Spinal cord (tissue), 10 donors: ENCODE measurements around the gene EFCAB6. TPM values are rescaled to one million over a fixed set of nuclear protein-coding genes. Genes with fewer than 3 reads are reported as not detected.

ENCODE experiments used
- DNase-seq, 6 donors: peaks; one replicate each; pipeline versions ENCODE4 v3.0.0 to v3.0.0-alpha.2; 2013 to 2015; ENCODE audit warnings: low spot score in 6 of 6, low read depth in 4 of 6
- H3K27ac ChIP-seq: one replicate; pipeline ENCODE4 v1.5.1; 2013; ENCODE audit warnings: low read depth, low read length, control low read depth
- H3K27me3 ChIP-seq: one replicate; pipeline ENCODE4 v1.6.1; 2013; ENCODE audit warnings: low read length; ENCODE audit not compliant: control insufficient read depth, insufficient read depth
- H3K36me3 ChIP-seq: one replicate; pipeline ENCODE4 v1.6.1; 2013; ENCODE audit warnings: low read length; ENCODE audit not compliant: control insufficient read depth, insufficient read depth
- H3K4me1 ChIP-seq: one replicate; pipeline ENCODE4 v1.6.1; 2013; ENCODE audit warnings: low read length; ENCODE audit not compliant: control insufficient read depth, insufficient read depth
- H3K4me3 ChIP-seq: one replicate; pipeline ENCODE4 v1.5.1; 2013; ENCODE audit warnings: low read depth, low read length, control low read depth
- H3K9me3 ChIP-seq: one replicate; pipeline ENCODE4 v1.6.1; 2013; ENCODE audit warnings: low read length; ENCODE audit not compliant: control insufficient read depth, insufficient read depth
- WGBS: methylation state at CpG from one replicate; pipeline ENCODE4 v1.1.5; 2013; ENCODE audit warnings: missing lambda C conversion rate; ENCODE audit not compliant: insufficient coverage; 5-methylcytosine and 5-hydroxymethylcytosine counted together
- polyA plus RNA-seq, 2 donors: library from polyadenylated mRNA; unstranded; fragments of 120-200 nt; gene quantifications; one replicate each; pipeline ENCODE4 v1.2.1, GENCODE V29; 2013; ENCODE audit not compliant: insufficient read length in 2 of 2
- total RNA-seq, 2 donors: library from RNA; depleted of rRNA in 1 of 2; stranded (reverse); fragments of 120-200 nt in 1 of 2; fragments of >200 nt in 1 of 2; gene quantifications; one replicate each; pipeline versions ENCODE4 v1.2.3 to v1.2.4, GENCODE V29; 2013 to 2014
- donor health status: healthy.

The EFCAB6 gene
- total and polyA plus RNA-seq, 4 donors, result 2.8 to 9.1 (median 4.5) TPM

DNA sequence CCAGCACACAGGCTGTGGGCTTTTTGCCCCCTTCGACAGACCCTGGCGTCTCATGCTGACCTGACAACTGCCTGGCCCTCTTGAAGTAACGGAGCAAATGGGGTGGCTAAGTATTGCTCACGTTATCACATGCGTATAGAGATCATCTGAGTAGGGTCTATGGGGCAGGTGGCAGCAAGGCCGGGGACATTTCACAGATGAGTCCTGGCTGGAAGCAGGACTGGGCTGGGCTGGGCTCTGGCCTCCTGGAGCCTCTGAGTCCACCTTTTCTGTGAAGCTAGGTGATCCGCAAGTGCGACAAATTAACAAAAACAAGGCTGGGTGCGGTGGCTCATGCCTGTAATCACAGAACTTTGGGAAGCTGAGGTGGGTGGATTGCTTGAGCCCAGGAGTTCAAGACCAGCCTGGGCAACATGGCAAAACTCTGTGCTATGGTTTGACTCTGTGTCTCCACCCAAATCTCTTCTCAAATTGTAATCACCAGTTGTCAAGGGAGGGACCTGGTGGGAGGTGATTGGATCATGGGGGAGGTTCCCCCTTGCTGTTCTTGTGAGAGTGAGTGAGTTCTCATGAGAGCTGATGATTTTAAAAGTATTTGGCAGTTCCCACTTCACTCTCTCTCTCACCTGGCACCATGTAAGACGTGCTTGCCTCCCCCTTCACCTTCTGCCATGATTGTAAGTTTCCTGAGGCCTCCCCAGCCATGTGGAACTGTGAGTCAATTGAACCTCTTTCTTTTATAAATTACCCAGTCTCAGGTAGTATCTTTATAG lies 278.3 kb downstream of the EFCAB6 start:
- 92% methylated on average over 8 of the region's 10 CpGs for WGBS
- no peaks in the 10 kb centered on the region for H3K4me1 ChIP-seq
- H3K9me3 ChIP-seq, result peaks cover 4% of the 10 kb centered on the region
- H3K27ac ChIP-seq, result no peak overlapping the region
- no peak for DNase-seq
- H3K4me3 ChIP-seq, result no peak overlapping the region
- H3K36me3 ChIP-seq, result peaks cover 16% of the 10 kb centered on the region
- no peaks in the 10 kb centered on the region for H3K27me3 ChIP-seq

GRCh38 chr22:43533156-43533530 lies 279.0 kb downstream of the EFCAB6 start:
- DNase-seq, result no peak
- no peaks in the 10 kb centered on the region for H3K4me1 ChIP-seq
- no peaks in the 10 kb centered on the region for H3K27me3 ChIP-seq
- WGBS, result 84% methylated on average over 3 of the region's 3 CpGs
- peaks cover 4% of the 10 kb centered on the region for H3K9me3 ChIP-seq
- no peak overlapping the region for H3K27ac ChIP-seq
- no peak overlapping the region for H3K4me3 ChIP-seq
- H3K36me3 ChIP-seq, result peaks cover 16% of the 10 kb centered on the region

GRCh38 chr22:43532301-43533155 lies 279.6 kb downstream of the EFCAB6 start:
- WGBS, result 90% methylated on average over 13 of the region's 17 CpGs
- no peaks in the 10 kb centered on the region for H3K27me3 ChIP-seq
- H3K27ac ChIP-seq, result no peak overlapping the region

GRCh38 chr22:43531651-43532050 lies 280.5 kb downstream of the EFCAB6 start:
- Histone ChIP-seq H3K4me3 (no peak overlapping the region), H3K27ac (no peak overlapping the region), H3K9me3 (no peaks in the 10 kb centered on the region), H3K27me3 (no peaks in the 10 kb centered on the region), H3K4me1 (no peaks in the 10 kb centered on the region), H3K36me3 (peaks cover 20% of the 10 kb centered on the region)
- DNase-seq, result no peak
- no CpG with 5 or more reads among the region's 4 CpGs for WGBS

More at GRCh38 chr22:43532301-43533155, 279.6 kb downstream of the EFCAB6 start:
- peaks cover 20% of the 10 kb centered on the region for H3K36me3 ChIP-seq
- DNase-seq, result peak in 1 of 6 donors; percentile 45
- peaks cover 4% of the 10 kb centered on the region for H3K9me3 ChIP-seq
- no peak overlapping the region for H3K4me3 ChIP-seq
- no peaks in the 10 kb centered on the region for H3K4me1 ChIP-seq

- DNase-seq, result peak in 1 of 6 donors; percentile 41
- H3K27ac ChIP-seq, result no peak overlapping the region
These were observed 281.5 kb downstream of the EFCAB6 start for GRCh38 chr22:43530349-43531201.

GRCh38 chr22:43529934-43530333 lies 282.2 kb downstream of the EFCAB6 start:
- H3K9me3 ChIP-seq, result no peaks in the 10 kb centered on the region
- no peak overlapping the region for H3K4me3 ChIP-seq
- WGBS, result 90% methylated on average over 3 of the region's 9 CpGs
- no peaks in the 10 kb centered on the region for H3K27me3 ChIP-seq
- DNase-seq, result no peak
- H3K27ac ChIP-seq, result no peak overlapping the region
- peaks cover 20% of the 10 kb centered on the region for H3K36me3 ChIP-seq
- H3K4me1 ChIP-seq, result no peaks in the 10 kb centered on the region

More at GRCh38 chr22:43530349-43531201, 281.5 kb downstream of the EFCAB6 start:
- no peaks in the 10 kb centered on the region for H3K27me3 ChIP-seq
- H3K4me3 ChIP-seq, result no peak overlapping the region
- 81% methylated on average over 27 of the region's 34 CpGs for WGBS
- peaks cover 20% of the 10 kb centered on the region for H3K36me3 ChIP-seq
- H3K9me3 ChIP-seq, result no peaks in the 10 kb centered on the region
- no peaks in the 10 kb centered on the region for H3K4me1 ChIP-seq

DNA sequence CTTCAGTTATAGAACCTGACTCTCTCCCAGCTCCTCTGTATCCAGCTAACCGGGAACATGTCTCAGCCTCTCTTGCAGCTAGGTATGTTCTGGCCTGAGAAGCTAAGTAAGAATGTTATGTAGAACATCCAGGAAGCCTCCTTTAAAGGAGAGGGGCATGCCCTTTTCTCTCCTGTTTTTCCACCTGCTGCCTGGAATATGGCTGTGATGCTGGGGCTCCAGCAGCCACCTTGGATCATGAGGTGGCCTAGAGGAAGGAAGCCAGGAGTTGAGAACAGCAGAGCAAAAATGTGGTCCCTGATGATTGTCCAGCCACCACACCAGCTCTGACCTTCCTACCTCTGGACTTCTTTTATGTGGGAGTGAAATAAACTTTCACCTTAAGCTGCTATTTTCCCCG lies 282.6 kb downstream of the EFCAB6 start:
- Histone ChIP-seq H3K27ac (no peak overlapping the region), H3K4me1 (no peaks in the 10 kb centered on the region), H3K4me3 (no peak overlapping the region), H3K9me3 (no peaks in the 10 kb centered on the region), H3K27me3 (no peaks in the 10 kb centered on the region), H3K36me3 (peaks cover 20% of the 10 kb centered on the region)
- DNase-seq, result no peak
- no CpG with 5 or more reads among the region's 2 CpGs for WGBS

DNA sequence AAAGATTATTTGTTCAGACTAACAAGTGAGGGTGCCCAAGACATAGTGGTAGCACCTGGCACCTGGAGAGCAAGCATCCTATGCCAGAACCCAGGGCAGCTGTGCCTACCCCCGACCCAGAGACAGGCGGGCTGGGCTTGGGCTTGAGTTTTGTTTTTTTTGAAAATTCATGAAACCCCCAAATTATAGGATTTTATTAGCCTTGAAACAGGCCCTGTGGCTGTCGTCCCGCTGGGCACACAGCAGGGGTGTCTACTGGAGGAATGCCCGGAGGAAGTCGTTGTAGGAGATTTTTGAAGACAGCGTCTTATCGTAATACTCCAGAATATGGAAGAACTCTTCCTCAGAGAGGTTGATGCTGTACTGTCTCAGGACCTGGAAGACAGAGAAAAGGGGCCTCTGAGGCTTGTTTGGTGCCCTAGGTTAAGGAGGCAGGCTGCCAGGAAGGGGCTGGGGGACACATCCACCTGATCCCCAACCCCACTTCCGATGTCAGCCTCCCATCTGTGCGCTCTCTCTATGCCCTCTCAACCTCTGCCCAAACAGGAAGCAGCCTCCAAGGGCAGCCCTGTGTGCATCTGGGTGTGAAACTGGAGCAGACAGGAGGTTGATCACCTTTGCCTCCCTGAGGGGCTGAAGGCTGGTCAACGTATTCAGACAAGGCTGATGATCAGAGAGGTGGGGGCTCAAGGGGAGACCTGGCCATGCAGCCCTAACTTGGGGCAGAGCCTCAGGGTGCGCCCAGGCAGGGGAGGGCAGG lies 283.3 kb downstream of the EFCAB6 start:
- WGBS, result 61% methylated on average over 8 of the region's 12 CpGs
- no peaks in the 10 kb centered on the region for H3K27me3 ChIP-seq

DNA sequence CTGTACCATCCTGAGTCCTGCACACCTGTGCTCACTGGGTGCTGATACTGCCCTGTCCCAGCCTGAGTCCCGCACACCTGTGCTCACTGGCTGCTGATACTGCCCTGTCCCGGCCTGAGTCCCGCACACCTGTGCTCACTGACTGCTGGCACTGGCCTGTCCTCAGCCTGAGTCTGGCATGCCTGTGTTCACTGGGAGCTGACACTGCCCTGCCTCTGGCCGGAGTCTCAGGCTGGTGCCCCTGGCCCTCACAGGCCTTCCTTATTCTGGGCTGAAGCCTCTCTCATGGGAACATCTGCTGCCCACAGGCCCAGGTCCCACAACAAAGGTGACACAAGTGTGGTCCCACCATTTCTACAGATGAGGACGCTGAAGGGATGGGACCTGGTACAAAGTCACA lies 285.2 kb downstream of the EFCAB6 start:
- Histone ChIP-seq H3K9me3 (no peaks in the 10 kb centered on the region), H3K27me3 (no peaks in the 10 kb centered on the region), H3K36me3 (peaks cover 20% of the 10 kb centered on the region), H3K27ac (no peak overlapping the region), H3K4me1 (no peaks in the 10 kb centered on the region), H3K4me3 (no peak overlapping the region)
- WGBS, result 97% methylated on average over 5 of the region's 5 CpGs
- DNase-seq, result no peak

More for the DNA sequence above, 283.3 kb downstream of the EFCAB6 start:
- no peak overlapping the region for H3K27ac ChIP-seq
- H3K4me1 ChIP-seq, result no peaks in the 10 kb centered on the region
- no peaks in the 10 kb centered on the region for H3K9me3 ChIP-seq
- DNase-seq, result peak in 1 of 6 donors; percentile 32
- peaks cover 20% of the 10 kb centered on the region for H3K36me3 ChIP-seq
- H3K4me3 ChIP-seq, result no peak overlapping the region
